B cell (primary cell): ENCODE measurements around the gene BBC3.

Experiments
- CTCF ChIP-seq: fragments of 200-600 bp; IDR thresholded peaks from one replicate; pipeline ENCODE4 v1.8.0; 2022; ENCODE audit warnings: antibody characterized with exemption, mild to moderate bottlenecking
- EZH2 ChIP-seq: IDR thresholded peaks from 2 replicates; pipeline ENCODE4 v1.6.1; 2012; ENCODE audit warnings: borderline replicate concordance, low read depth, mild to moderate bottlenecking, moderate library complexity, low read length; ENCODE audit not compliant: insufficient read depth, poor library complexity, severe bottlenecking

DNA sequence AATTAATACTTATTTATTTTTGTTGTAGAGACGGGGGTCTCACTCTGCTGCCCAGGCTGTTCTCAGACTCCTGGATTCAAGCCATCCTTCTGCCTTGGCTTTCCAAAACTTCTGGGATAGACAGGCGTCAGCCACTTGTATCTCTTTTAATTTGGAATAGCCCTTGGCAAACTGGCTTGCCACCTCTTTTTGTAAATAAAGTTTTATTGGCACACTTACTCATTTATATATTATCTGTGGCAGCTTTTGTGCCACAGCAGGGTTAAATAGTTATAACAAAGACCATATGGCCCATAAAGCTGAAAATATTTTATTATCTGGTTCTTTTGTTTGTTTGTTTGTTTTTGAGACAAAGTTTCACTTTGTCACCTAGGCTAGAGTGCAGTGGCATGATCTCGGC is 30.5 kb downstream of the BBC3 start:
- TF ChIP-seq CTCF (no peak), EZH2 (no peak)
